Measurements from ENCODE around the gene C20orf202. TPM values are rescaled to one million over a fixed set of nuclear protein-coding genes. Genes with fewer than 3 reads are reported as not detected.

Gene C20orf202
- total and polyA plus RNA-seq, 7 donors = 0.13 TPM; not detected in 6

DNA sequence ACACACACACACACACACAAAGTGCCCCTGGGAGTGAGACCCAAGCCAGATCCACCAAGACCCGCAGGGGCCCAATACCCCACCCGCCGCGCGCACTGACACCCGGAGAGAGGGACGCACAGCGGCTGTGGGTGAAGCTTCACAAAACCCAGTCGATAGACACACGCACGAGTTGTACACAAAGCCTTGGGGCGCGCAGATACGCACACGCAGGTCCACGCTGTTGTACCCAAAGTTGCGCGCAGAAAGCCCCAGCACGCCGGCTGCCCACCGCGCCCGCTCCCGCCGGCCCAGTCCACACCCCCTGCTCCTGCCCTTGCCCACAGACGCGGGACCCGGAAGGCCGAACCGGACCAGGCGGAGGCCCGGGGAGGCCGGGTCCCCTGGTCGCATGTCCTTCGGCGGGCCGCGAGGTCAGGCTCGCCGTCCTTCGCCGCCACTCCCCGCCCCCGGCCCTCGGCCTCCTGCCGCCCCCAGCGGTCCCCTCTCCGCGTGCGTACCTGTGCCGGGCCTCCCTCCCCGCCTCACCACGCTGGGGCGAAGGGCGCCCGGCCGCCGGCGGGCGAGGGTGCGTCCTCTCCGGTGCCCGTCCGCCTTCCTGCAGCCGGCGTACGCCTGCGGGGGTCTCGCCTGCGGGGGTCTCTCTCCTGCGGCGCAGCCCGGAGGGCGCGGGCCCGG is 18.5 kb upstream of the C20orf202 start, which contains the start of gene TMEM74B:
Gene TMEM74B (minus strand): TSS at position 344 of the 678 bp plus-strand sequence. CDS start 1,180 bp downstream, outside the sequence.
- TF ChIP-seq, protein P1, sequence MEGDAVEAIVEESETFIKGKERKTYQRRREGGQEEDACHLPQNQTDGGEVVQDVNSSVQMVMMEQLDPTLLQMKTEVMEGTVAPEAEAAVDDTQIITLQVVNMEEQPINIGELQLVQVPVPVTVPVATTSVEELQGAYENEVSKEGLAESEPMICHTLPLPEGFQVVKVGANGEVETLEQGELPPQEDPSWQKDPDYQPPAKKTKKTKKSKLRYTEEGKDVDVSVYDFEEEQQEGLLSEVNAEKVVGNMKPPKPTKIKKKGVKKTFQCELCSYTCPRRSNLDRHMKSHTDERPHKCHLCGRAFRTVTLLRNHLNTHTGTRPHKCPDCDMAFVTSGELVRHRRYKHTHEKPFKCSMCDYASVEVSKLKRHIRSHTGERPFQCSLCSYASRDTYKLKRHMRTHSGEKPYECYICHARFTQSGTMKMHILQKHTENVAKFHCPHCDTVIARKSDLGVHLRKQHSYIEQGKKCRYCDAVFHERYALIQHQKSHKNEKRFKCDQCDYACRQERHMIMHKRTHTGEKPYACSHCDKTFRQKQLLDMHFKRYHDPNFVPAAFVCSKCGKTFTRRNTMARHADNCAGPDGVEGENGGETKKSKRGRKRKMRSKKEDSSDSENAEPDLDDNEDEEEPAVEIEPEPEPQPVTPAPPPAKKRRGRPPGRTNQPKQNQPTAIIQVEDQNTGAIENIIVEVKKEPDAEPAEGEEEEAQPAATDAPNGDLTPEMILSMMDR (IDR thresholded peaks at IDR 0.05) = no peak
- TF ChIP-seq POLR2AphosphoS5 (IDR thresholded peaks at IDR 0.05) = no peak
- TF ChIP-seq POLR2A (IDR thresholded peaks at IDR 0.05) = no peak
- TF ChIP-seq EP300 (IDR thresholded peaks at IDR 0.05) = no peak
- H3K9me3 ChIP-seq = no peaks in the 10 kb centered on the region
- peaks cover 0 to 16% (median 14%) of the 10 kb centered on the region in 4 donors for H3K4me1 ChIP-seq
- H3K4me3 ChIP-seq = peak within 1 kb of the TSS in 3 of 4 donors; percentile 29 to 46 (median 44)
- 1 to 3% methylated on average over 76 of the region's 76 CpGs for WGBS, 2 donors
- intact Hi-C loops (cut with DNase I) = no loop called here
- H3K36me3 ChIP-seq = no peaks in the 10 kb centered on the region
- DNase-seq = no peak
- H3K27ac ChIP-seq = no peak within 1 kb of the TSS
- H3K27me3 ChIP-seq = peaks cover 26 to 43% (median 30%) of the 10 kb centered on the region in 3 donors

DNA sequence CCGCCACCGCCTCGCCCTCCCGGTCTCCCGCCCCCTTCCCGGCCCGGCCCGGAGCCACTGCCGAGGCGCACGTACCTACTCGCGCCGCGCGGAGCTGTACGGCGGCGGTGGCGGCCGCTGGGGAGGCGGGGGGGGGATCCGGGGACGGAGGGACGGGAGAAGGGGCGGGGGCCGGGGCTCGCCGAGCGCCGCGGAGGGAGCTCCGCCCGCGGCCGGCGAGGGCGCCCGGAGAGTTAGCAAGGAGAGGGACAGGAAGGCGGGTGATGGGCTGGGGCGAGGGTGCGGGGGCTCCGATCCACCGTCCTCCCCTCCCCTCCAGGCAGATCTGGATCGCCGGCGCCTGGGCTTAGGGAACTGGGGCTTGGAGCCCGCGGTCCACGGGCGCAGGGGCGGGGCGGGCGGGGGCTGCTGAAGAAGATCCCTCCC is 17.9 kb upstream of the C20orf202 start:
- WGBS, 2 donors = 1% methylated on average over 54 of the region's 54 CpGs
- intact Hi-C loops (cut with DNase I) = no loop called here

DNA sequence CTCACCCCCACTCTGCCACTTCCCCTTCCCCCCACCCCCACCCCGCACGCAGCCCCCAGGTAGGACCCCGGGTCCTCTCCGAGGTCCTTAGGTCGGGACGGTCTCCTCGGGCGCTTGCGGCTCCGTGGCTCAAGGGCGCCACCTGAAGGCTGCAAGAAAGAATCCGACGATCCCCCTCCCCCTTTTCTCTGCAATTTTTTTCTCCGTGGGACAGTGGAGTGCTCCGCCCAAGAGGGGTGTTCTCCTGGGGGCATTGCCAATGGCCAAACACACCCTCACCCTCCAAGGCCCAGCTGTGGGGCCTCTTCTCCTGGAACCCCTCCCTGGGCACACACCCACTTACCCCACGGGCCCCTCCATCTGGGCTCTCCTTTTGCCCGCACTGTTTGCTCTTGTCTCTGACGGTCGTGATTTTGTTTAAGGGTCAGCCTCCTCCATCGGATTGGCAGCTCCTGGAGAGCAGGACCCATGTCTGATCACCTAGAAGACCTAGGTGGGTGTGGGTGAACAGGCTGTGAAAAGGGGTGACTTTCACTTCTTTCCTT is 17.4 kb upstream of the C20orf202 start:
- no peak for DNase-seq
- no peaks in the 10 kb centered on the region for H3K36me3 ChIP-seq
- intact Hi-C loops (cut with DNase I) = no loop called here
- peak overlapping the region in 3 of 4 donors; percentile 29 to 46 (median 44) for H3K4me3 ChIP-seq
- peaks cover 26 to 43% (median 30%) of the 10 kb centered on the region in 3 donors for H3K27me3 ChIP-seq
- no peaks in the 10 kb centered on the region for H3K9me3 ChIP-seq
- no peak for TF ChIP-seq EP300 (IDR thresholded peaks at IDR 0.05)
- TF ChIP-seq POLR2A (IDR thresholded peaks at IDR 0.05) = no peak
- TF ChIP-seq, protein P1 (IDR thresholded peaks at IDR 0.05) = peak in 1 of 4 experiments; percentile 8
- H3K4me1 ChIP-seq = peaks cover 0 to 16% (median 14%) of the 10 kb centered on the region in 4 donors
- 4 to 11% methylated on average over 20 of the region's 20 CpGs for WGBS, 2 donors
- no peak overlapping the region for H3K27ac ChIP-seq

More for the DNA sequence above, 17.9 kb upstream of the C20orf202 start:
- Histone ChIP-seq H3K4me1 (peaks cover 0 to 16% (median 14%) of the 10 kb centered on the region in 4 donors), H3K27ac (no peak overlapping the region), H3K9me3 (no peaks in the 10 kb centered on the region), H3K4me3 (peak overlapping the region in 3 of 4 donors; percentile 29 to 46 (median 44)), H3K27me3 (peaks cover 26 to 43% (median 30%) of the 10 kb centered on the region in 3 donors), H3K36me3 (no peaks in the 10 kb centered on the region)
- TF ChIP-seq EP300 (IDR thresholded peaks at IDR 0.05) (no peak), POLR2A (IDR thresholded peaks at IDR 0.05) (no peak), POLR2AphosphoS5 (IDR thresholded peaks at IDR 0.05) (no peak)
- TF ChIP-seq, protein P1 (IDR thresholded peaks at IDR 0.05) = no peak
- no peak for DNase-seq

DNA sequence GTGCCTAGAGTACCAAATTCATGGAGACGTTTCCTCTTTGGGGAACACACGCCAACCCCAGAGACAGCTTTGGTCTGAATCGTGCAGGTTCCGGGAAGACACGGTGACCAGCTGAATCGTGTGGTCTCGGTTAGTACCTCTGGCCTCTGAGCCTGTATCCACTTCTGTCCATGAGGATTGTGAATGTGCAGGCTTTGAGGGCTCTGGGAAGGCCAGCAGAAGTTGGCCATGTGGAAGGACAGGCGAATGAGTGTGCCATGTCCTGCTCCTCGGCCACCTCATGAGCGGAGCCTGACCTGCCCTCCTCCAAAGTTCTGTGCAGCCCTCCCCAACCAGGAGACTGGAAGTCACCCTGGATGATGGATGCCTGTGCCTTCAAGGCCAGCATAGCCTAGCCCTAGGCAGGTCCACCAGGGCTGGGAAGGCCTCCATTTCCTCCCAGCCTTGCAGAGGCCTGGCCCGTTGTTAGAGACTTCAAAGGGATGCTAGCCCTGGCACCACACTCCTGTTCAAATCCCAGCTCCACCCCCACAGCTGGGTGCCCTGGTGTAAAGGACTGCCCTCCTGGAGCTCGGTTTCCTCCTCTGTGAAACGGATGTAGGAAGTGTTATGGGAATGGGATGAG is 16.8 kb upstream of the C20orf202 start:
- Histone ChIP-seq H3K9me3 (no peaks in the 10 kb centered on the region), H3K4me1 (peaks cover 0 to 16% (median 14%) of the 10 kb centered on the region in 4 donors), H3K36me3 (no peaks in the 10 kb centered on the region), H3K27ac (no peak overlapping the region), H3K4me3 (no peak overlapping the region), H3K27me3 (peaks cover 26 to 43% (median 30%) of the 10 kb centered on the region in 3 donors)
- no peak for DNase-seq
- TF ChIP-seq POLR2AphosphoS5 (IDR thresholded peaks at IDR 0.05) = no peak
- no peak for TF ChIP-seq POLR2A (IDR thresholded peaks at IDR 0.05)
- TF ChIP-seq EP300 (IDR thresholded peaks at IDR 0.05) = no peak
- TF ChIP-seq, protein P1 (IDR thresholded peaks at IDR 0.05) = no peak
- intact Hi-C loops (cut with DNase I) = no loop called here
- 75 to 84% methylated on average over 13 of the region's 13 CpGs for WGBS, 2 donors

Measured in sigmoid colon (tissue), 7 donors.